ENCODE results near the gene ACP5.

Gene ACP5

GRCh38 chr19:11547929-11548700, 29.3 kb downstream of the ACP5 start:
- DNase-seq = no peak

- DNase-seq = no peak
These were observed 36.2 kb downstream of the ACP5 start for GRCh38 chr19:11541238-11541637.

- no peak for DNase-seq
These were observed 36.8 kb downstream of the ACP5 start for GRCh38 chr19:11540645-11541044.

- no peak for DNase-seq
These were observed 37.7 kb downstream of the ACP5 start for GRCh38 chr19:11539495-11540365.

- no peak for DNase-seq
These were observed 39.0 kb downstream of the ACP5 start, which contains the start of gene CNN1 for GRCh38 chr19:11538232-11539036. Gene CNN1 (plus strand): TSS chr19:11538851. CDS start chr19:11538928, 77 bp downstream.

GRCh38 chr19:11535792-11536595, 41.5 kb downstream of the ACP5 start:
- peak; percentile 49 for DNase-seq

GRCh38 chr19:11534948-11535347, 42.5 kb downstream of the ACP5 start:
- no peak for DNase-seq

- DNase-seq = no peak
These were observed 42.9 kb downstream of the ACP5 start for GRCh38 chr19:11534538-11534937.

- DNase-seq = peak; percentile 15
These were observed 47.0 kb downstream of the ACP5 start for GRCh38 chr19:11530432-11530831.

- DNase-seq = peak; percentile 91
These were observed 48.7 kb downstream of the ACP5 start, which contains the start of gene ECSIT for GRCh38 chr19:11528551-11529341. Gene ECSIT (minus strand): TSS chr19:11529134. CDS start chr19:11519170, 9,964 bp downstream.

Measured in KG1 (cell line).